GM19099 (cell line): ENCODE results near the gene CD109.

Experiments
- POLR2A ChIP-seq: IDR thresholded peaks from 3 replicates; pipeline ENCODE4 v1.6.1; 2011; ENCODE audit warnings: low read depth; ENCODE audit not compliant: insufficient read length; ENCODE audit errors: extremely low read depth

CD109 gene

GRCh38 chr6:73710948-73711347, 14.9 kb downstream of the CD109 start:
- TF ChIP-seq POLR2A: no peak

- no peak for TF ChIP-seq POLR2A
Measured at GRCh38 chr6:73712535-73713173, 16.7 kb downstream of the CD109 start.

GRCh38 chr6:73713426-73714147, 17.6 kb downstream of the CD109 start:
- no peak for TF ChIP-seq POLR2A

- no peak for TF ChIP-seq POLR2A
Measured at GRCh38 chr6:73719046-73719445, 23.0 kb downstream of the CD109 start.

GRCh38 chr6:73722318-73723060, 26.5 kb downstream of the CD109 start:
- TF ChIP-seq POLR2A: no peak

- TF ChIP-seq POLR2A: no peak
Measured at GRCh38 chr6:73724389-73724788, 28.4 kb downstream of the CD109 start.

- TF ChIP-seq POLR2A: no peak
Measured at GRCh38 chr6:73727114-73727513, 31.1 kb downstream of the CD109 start.

- TF ChIP-seq POLR2A: no peak
Measured at GRCh38 chr6:73728548-73729205, 32.7 kb downstream of the CD109 start.

GRCh38 chr6:73731285-73731684, 35.3 kb downstream of the CD109 start:
- TF ChIP-seq POLR2A: no peak

GRCh38 chr6:73732845-73733675, 37.1 kb downstream of the CD109 start:
- TF ChIP-seq POLR2A: no peak

GRCh38 chr6:73733791-73734190, 37.8 kb downstream of the CD109 start:
- no peak for TF ChIP-seq POLR2A

GRCh38 chr6:73734832-73735453, 38.9 kb downstream of the CD109 start:
- no peak for TF ChIP-seq POLR2A

GRCh38 chr6:73738367-73739028, 42.5 kb downstream of the CD109 start:
- TF ChIP-seq POLR2A: no peak
